NOMO-1 treated with dmso at 0.1 percent for 144 hours (cell line): ENCODE results near the gene LRIG1.

Source experiments
- DNase-seq: peaks from one replicate; lab custom pipeline; 2025; ENCODE audit not compliant: unreplicated experiment; lab: John Stamatoyannopoulos, UW

LRIG1 gene

GRCh38 chr3:66470956-66471686 is 29.7 kb downstream of the LRIG1 start:
- no peak for DNase-seq

- no peak for DNase-seq
Observed at GRCh38 chr3:66470285-66470684, 30.5 kb downstream of the LRIG1 start.

DNA sequence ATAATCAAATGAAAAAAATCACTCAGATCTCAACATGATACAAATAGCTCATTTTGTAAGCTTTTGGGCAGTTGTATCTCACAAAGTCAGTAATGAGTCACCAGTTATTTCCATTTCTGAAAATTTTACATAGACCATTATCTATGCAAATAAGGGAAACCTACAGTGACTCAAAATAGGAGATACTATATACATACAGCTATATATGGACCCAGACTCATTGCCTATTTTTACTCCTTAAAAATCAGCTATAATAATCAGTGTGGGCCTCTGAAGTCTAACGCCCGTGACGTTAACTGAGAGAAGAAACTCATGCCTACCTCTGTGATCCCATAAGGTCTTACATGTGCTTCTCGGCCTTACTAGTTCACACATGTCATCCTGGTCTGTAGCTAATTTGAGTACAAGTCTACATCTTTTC is 31.6 kb downstream of the LRIG1 start:
- DNase-seq: no peak

GRCh38 chr3:66467996-66468735 is 32.7 kb downstream of the LRIG1 start:
- DNase-seq: no peak

DNA sequence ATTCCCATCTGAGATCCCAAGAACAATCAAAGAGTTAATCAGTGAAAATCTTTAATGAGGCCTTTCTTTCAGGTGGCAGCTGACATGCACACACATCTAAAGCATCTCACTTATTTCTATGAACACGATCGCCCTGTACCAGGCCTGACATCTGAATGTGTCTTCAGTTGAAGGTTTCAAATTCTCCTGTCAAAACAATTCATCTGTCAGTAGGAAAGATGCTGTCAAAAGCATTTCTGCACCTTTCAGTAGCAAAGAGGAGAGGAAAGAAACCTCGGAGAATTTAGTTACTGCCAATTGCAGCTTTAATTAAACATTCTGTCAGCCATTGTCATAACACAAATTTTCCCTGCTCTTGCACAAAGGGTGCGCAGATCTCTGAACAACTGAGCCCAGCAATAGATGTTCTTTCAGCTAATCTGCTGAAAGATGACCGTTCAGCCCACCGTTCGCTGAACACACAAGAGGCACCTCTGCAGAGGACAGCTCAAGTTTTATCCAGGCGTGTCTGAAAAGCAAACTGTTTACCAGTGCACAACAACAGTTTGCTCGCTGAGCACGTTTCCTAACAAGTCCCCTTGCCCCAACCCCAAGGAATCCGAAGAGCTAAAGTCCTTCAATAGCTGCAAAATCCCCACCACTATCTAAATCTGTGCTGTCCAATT is 34.1 kb downstream of the LRIG1 start:
- DNase-seq: no peak

DNA sequence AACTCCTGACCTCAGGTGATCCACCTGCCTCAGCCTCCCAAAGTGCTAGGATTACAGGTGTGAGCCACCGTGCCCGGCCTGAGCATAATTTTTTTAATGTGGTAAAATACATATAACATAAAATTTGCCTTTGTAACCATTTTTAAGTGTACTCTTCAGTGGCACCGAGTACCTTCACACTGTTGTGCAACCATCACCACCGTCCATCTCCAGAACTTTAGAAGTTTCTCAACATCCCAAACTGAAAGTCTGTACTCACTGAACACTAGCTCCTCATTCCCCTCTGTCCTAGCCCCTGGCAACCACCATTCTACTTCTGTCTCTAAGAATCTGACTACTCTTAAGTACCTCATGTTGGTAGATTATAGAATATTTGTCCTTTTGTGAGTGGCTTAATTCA is 35.2 kb downstream of the LRIG1 start:
- no peak for DNase-seq

DNA sequence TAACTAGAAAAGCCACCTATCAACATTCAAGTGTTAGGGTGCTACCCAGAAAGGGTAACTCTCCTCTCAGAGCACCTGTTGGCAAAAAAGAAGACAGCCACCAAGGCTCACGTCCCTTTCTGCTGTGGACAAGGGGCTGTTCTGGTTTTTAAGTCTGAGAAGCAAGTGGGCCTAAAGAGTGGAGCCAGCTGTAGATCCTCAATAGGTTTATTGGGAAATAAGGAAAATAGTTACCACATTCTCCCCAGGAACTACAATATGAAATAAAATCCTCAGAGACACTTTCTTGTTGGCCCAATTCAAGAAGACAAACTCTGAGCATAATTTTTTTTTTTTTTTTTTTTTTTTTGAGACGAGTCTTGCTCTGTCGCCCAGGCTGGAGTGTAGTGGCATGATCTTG is 35.8 kb downstream of the LRIG1 start:
- no peak for DNase-seq

- DNase-seq: no peak
Observed at GRCh38 chr3:66464512-66464894, 36.3 kb downstream of the LRIG1 start.

DNA sequence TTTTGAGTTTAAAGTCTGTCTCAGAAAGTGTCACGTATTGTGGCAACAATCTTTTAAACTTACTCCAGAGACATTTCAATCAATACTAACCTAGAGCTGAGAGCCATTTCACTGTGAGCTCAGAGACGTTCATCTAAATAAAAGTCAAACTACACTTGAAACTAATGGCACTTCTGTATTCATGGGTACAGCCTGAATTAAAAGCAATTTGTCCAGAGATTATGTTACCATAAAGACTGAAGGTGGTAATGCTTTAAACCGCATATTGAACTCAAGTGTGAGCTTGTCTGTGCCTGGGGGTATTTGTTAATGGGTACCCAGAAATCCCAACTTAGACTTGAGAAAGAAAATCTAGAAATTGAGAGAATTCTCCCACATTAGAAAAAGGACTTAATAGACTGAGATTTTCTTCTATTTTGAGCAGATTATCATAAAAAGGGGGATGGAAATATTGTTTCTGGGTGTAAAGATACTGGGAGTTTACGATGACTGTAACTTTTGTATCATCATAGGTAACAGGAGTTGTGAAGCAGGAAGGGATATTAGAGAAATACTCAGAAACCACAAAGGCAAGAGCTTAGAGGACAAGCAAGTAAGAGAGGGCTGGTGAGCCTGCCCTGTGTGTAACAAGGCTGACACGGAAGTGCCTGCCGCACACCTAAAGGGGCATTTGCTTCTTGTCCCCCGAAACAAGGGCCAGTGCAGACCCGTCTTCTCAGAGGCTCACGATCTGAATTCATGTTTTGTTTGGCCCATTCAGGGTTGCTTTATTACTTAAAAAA is 36.9 kb downstream of the LRIG1 start:
- no peak for DNase-seq

DNA sequence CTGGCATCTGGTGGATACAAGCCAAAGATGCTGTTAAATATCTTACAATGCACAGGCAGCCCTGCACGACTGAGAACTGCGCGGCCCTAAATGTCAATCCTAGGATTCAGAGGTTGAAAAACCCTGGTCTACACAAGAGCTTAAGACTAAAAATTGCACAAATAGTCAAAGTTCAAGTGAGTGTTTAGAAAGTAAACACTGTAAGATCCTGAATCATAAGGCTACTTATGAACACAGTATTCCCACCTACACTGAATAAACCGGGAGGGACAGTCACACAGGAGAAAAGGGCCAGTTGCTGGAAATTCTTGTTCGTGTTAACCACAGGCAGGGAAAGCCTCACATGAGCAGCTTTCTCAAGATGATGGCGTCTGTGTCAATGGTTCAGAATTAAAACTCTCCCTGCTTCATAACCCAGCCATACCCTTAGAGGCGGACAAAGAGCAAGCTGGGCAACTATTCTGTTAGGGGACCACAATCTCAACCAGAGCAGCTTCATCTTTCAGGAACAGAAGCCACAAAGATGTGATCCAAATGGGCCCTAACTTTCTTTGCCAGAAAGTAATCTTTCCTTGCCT is 37.7 kb downstream of the LRIG1 start:
- no peak for DNase-seq

DNA sequence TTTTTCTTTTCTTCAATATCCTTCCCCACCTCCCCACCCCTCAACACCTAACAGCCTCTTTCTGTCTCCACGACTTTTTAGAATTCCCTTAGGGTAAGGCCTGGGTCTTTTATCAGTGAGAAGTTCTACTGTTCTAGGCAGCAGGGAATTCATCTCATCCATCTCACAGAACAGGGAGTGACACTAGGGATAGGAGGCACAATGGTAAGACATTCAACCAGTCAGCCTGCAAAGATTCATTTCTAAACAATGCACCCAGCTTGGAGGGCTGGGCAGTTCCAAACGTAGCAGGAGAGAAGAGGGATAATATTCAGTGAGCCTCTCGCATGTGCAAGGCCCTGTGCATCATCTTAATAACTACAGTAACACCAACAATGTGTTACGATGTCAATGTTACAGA is 43.6 kb downstream of the LRIG1 start:
- no peak for DNase-seq

DNA sequence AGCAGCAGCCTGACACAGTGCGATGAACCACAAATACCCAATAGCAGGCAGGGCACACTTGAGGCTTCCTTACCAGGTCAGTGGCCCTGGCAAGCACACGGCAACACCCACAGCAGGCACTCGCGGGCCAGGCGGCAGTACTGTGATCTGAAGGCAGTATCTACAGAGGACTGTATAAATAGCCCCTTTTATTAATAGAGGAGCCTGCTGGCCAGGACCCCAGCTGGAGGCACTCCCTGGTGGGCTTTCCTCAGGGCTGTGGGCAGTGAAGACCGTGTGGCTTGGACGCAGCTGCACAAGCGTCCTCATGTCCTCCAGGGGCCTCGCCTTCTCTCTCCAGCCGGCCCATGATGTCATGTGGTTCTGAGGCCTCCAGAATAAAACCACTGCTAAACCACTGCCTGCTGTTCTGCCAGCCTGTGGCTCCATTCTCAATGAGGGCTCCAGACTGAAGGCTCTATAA is 44.1 kb downstream of the LRIG1 start:
- no peak for DNase-seq

DNA sequence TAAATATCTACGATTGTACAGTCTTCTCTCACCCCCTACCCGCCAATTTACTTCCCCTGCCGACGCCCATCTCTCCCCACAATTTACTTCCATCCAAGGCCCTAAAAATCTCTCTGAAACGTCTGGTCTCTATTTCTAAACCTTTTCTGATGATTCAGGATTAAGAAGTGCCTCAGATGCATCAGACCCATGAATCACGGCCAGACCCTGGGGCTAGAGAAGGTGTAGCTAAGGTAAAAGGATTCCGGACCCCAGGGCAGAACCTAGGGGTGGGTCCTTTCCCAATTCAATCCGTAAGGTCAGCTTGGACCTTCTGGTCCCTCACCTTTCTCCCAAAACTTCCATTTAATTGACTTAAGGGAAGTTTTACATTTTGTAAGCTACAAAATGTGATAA is 46.4 kb downstream of the LRIG1 start:
- DNase-seq: no peak

GRCh38 chr3:66453651-66454463 is 47.0 kb downstream of the LRIG1 start:
- no peak for DNase-seq

DNA sequence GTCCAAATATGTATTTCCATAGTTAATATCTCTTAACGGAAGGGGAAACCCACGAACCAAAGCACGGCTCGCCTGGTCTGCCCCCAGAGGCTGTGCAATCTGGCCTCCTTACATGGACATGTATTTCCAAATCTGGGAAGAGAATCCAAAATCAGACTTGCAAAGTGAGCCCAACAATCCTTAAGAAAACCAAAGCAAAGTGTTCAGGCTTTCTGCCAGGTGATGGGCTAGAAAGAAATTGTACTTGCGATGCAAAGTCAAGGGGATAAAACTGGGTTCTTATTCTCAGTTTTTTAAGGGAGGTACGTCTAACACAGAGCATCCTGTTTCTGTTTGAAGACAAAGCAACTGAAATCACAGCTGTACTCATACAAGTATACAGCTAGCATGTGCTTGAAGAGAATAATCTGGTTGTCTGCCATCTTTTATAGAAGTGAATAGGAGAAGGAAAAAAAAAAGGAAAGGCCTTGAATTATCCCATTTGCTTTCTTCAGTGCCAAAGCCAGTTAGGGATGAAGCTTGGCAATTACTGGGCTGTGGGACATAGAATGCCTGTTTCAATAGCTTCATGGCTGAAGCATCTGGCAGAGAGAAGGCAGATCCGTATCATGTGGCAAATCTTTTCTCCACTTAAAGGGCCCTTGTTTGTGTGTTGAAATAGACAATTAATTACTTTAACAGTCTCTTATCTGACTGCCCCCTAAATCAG is 48.4 kb downstream of the LRIG1 start:
- DNase-seq: no peak

GRCh38 chr3:66451766-66452165 is 49.1 kb downstream of the LRIG1 start:
- no peak for DNase-seq

- no peak for DNase-seq
Observed at GRCh38 chr3:66450390-66451022, 50.3 kb downstream of the LRIG1 start.

GRCh38 chr3:66449411-66449974 is 51.3 kb downstream of the LRIG1 start:
- no peak for DNase-seq
